Fibroblast of the conjunctiva (primary cell): ENCODE data around the gene RIPK1.
"Not testable (repeated sequence)": the region's sequence is repeated elsewhere in the genome, so short reads cannot be mapped to it uniquely, and the experiment has no call there.

ENCODE experiments used
- DNase-seq: peaks from one replicate; pipeline ENCODE4 v3.0.0-alpha.2; 2010; ENCODE audit warnings: low read depth

RIPK1 gene

DNA sequence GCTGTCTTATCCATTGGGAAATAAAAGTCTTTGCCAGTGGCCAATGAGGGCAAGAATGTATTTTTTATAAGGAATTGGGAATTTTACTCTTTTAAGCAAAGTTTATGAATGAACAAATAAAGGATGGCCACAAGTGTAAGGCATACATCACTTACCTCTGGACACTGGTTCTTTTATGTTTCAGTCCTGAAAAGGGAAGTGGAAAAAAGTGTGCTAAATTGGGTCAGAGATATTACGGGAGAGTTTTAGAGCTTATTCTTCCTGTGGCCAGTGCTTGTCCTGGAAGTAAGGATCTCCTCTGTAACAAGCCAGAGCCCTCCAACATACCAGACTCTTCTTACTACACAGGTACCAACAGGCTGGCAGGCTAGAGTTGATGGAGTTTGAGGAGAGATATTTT lies 22.5 kb upstream of the RIPK1 start:
- no peak for DNase-seq

DNA sequence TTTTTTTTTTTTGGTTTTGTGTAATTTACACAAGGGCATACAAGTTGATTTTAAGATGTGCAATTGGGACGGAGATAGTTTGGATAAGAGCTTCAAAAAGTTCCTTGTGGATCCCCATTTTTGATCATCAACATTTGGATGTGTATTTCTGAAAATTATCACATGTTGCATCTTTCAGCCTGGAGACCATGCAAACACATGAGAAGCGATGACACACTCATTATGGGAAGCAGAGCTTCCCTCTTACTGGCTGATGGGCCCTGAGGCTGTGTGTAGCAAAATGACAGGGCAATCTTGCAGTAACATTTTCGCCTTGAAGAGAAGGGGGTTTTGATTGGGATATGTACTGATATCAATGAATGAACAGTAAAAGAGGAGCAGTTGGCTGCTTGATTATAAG lies 22.0 kb upstream of the RIPK1 start:
- DNase-seq, result no peak

DNA sequence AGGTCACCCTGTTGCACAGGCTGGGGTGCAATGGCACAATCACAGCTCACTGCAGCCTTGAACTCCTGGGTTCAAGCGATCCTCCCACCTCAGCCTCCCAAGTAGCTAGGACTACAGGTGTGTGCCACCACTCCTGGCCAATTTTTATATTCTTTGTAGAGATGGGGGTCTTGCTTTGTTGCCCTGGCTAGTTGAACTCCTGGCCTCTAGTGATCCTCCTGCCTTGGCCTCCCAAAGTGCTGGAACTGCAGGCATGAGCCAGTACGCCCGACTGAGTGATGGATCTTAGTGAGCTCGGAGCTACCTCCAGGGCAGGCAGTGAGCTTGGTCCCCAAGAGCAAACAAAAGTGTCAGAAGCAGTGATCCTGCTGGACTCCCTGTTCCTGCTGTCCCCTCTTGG lies 20.3 kb upstream of the RIPK1 start:
- not testable (repeated sequence) for DNase-seq

DNA sequence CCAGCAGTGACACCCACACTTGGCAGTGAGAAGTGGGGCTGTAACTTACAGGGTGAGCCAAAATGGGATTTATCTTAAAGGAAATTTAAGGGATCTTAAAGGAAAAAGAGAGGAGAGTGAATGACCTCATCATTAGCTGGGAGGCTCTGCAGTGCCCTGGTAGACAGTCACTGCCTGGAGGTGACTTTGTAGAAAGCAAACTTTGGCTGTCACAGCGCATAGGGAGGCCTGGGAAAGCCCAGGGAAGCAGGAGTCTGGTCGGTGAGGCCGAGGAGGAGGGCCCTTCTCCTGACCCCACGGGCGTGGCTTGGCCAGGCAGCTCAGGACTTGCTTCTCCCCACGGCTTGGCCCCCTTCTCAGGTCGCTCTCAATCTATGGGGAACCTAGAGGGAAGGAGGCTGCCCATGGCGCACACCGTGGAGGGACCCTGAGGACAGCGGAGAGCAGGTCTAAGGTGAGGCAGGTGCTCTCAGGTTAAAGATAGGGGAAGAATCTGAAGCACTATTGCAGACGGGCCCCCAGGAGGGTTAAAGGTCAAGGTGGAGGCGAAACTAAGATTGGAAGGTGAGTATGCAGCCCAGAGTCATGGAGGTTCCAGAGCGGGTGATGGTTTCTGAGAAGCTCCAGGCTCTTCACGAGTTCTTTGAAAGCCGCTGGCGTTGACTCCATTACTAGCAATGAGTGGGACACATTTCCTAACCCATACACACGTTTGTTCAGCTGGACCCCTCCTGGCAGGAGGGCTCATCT lies 15.6 kb upstream of the RIPK1 start:
- no peak for DNase-seq

DNA sequence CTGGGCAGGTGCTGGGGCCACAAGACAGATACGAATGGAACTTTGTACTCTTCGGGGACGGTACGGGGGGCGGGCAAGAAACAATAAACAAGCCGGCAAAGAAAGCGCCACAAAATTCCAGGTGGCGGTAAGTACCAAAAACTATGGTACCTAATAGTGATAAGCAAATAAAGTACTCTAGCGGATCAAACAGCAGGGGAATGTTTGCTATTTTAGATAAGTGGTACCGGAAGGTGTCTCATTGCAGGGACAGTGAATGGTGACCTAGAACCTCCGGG lies 15.1 kb upstream of the RIPK1 start:
- DNase-seq, result no peak

DNA sequence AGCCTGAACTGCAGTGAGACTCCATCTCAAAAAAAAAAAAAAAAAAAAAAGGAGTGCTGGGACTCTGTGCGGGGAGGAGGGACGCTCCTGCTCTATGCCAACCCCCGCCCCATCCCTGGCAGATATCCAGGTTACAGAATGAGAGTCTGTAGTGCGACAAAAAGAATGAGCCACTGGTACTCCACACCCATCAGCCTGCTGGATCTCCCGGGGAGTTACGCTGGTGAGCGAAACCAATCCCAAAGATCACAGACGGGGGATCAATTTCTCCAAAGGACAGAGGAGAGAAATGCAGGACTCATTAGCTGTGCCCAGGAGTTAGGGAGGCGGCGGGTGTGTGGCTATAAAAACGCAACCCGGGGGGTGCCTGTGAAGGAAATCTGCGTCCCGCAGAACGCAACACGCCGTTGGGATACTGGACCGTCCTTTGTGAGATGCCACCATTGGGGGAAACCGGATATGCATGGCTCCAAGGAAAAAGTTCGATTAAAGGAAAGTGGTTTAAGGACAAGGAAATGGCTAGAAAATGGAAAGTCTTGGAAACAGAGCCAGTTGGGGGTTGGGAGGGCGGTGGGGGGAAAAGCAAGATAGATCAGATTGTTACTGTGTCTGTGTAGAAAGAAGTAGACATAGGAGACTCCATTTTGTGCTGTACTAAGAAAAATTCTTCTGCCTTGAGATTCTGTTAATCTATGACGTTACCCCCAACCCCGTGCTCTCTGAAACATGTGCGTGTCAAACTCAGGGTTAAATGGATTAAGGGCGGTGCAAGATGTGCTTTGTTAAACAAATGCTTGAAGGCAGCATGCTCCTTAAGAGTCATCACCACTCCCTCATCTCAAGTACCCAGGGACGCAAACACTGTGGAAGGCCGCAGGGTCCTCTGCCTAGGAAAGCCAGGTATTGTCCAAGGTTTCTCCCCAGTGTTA lies 13.8 kb upstream of the RIPK1 start:
- not testable (repeated sequence) for DNase-seq

DNA sequence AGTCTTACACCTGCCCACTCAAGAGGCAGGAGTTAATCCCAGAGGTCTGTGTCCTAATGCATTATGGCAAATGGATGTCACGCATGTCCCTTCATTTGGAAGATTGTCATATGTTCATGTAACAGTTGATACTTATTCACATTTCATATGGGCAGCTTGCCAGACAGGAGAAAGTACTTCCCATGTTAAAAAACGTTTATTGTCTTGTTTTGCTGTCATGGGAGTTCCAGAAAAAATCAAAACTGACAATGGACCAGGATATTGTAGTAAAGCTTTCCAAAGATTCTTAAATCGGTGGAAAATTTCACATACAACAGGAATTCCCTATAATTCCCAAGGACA lies 13.2 kb upstream of the RIPK1 start:
- not testable (repeated sequence) for DNase-seq

DNA sequence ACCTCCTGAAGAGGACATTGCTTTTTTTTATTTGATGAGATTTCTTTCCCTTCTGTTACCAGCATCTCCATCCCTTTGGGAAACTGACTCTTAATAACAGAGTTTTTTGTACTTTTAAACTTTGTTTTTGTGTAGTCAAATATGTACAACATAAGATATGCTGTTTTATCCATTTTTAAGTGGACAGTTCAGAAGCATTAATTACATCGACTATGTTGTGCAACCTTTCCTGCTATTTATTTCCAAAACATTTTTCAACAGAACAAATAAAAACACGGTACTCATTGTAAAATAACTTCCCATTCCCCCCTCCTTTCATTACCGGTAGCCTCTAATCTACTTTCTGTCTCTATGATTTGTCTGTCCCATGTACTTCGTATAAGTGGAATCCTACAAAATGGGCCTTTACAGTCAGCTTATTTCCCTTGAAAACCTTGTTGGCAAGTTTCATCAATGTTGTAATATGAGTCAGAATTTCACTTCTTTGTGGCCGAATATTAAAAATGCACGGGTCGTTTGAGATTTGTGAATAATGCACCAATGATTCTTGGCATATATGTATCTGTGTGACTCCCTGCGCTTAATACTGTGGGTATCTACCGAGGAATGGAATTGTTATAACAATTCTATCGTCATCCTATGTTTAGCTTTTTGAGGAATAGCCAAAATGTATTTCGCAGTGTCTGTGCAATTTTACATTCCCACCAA lies 11.1 kb upstream of the RIPK1 start:
- no peak for DNase-seq

DNA sequence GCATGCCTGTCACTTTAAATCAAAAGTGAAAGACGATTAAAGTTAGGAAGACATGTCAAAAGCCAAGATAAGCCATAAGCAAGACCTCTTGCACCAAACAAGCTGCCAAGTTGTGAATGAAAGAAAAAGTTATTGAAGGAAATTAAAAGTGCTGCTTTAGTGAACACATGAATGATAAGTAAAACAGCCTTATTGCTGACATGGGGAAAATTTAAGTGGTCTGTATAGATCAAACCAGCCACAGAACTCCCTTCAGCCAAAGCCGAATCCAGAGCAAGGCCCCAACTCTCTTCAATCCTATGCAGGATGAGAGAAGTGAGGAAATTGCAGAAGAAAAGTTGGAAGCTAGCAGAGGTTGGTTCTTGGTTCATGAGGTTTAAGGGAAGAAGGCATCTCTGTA lies 9.3 kb upstream of the RIPK1 start:
- no peak for DNase-seq

DNA sequence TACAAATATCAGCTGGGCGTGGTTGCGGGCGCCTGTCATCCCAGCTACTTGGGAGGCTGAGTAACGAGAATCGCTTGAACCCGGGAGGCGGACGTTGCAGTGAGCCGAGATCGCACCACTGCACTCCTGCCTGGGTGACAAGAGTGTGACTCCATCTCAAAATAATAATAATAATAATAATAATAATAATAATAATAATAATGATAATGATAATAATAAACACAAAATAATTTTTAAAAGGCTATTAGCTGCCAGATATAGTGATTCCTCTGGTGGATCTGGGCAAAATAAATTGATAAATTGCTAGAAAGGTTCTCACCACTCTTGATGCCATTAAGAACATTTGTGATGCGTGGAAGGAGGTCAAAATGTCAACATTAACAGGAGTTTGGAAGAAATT lies 8.2 kb upstream of the RIPK1 start:
- DNase-seq, result not testable (repeated sequence)

DNA sequence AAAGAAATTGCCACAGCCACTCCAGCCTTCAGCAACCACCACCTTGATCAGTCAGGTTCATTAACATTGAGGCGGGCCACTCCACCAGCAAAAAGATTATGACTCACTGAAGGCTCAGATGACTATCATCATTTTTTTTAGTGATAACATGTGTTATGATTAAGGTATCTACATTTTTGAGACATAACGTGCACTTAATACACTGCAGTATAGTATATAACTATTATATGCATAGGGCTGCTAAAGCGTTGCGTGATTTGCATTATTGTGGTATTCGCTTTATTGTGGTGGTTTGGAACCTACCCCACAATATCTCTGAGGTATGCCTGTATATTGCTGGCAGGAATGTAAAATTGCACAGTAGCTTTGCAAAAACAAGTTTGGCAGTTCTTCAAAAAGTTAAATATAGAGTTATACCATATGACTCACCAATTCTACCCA lies 6.8 kb upstream of the RIPK1 start:
- no peak for DNase-seq

DNA sequence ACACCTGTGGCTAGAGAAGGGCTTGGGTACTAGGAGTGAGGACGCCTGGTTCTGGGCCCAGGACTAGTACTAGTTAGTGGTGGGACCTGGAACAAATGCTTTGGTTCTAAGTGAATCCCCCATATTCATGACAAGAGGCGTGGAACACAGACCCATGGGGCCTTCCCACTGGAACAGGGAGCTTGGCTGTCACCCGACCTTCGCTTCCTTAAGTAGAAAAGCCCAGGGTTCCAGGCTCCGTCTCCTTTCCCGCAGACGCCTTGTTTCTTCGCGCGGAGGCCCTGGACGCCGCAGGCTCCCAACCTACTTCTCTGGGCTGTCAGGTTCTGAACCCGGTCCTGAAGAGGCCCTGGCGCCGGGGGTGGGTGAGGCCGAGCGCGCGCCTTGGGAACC lies 5.0 kb upstream of the RIPK1 start:
- not testable (repeated sequence) for DNase-seq

DNA sequence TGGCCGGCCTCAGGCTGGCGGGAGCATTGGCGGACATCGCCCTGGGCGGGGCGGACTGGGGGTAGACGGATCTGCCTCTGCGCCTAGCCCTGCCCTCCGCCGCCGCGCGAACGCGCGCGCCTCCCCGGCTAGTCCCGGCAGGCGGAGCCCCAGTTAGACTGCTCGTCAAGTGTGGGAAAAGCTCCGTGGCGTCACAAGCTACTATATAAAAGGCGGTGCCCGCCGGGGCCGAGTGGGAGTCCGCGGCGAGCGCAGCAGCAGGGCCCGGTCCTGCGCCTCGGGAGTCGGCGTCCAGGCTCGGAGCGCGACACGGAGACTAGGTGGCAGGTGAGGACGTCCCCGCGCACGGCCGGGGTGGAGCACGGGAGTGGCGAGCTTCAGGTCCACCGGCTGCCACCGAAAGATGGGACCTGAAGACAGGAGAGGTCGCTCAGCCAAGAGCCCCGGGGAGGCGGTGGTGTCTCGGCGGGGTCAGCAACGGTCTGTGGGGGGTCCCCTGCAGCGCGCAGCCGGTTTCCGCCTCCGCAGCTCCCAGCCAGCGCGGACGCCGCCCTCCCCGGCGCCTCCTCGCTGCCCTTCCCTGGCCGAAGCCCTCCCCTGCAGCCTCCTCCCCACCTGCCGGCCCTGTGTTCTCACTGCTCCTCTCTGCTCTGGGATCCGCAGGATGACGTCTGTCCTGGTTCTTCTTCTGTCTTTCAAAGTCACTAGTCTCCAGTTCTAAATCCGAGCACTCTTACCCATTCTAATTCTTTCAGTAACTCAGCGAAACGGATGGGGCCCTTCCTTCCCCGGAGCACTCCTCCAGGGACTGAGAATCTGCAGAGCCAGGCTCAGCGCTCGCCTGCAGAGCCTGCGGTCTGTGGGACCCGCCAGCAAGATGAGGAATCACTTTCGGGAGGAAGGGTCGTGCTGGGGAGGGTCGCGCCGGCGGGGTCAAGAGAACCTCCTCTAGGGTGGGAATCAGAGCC lies 4.3 kb upstream of the RIPK1 start:
- DNase-seq, result peak; percentile 83

DNA sequence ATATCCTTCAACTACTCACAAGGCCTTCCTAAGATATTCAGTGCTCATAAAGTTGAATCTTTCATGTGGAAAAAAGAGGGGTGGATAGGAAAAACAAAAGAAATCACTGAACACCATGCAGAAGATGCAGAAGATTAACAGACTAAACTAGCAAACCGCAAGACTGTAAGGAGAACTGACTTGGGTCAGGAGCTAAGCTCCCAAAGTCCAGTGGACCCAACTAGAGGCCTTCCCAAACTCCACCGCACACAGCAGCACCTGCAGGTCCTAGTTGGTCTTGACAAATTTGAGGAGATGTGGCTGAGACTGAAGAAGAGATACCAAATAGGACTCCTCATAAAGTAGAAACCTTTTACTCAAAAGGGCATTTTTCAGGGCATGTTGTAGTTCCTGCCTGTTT lies 3.3 kb downstream of the RIPK1 start:
- DNase-seq, result no peak

DNA sequence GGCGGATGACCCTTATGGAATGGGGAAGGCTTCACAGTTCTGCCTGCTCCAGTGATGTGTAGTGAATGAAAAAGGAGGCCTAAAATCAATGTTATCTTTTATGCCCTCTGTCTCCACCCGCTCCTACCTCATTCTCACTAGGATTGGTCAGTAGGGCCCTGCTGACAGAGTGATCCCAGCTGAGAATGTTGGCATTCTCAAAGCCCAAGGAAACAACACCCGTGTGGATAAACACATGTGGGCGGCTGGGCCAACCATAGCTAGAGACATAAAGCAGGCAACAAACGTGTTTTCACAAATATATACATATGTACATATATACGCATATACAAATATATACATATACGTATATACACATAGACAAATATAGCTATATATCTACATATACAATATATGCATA lies 4.5 kb downstream of the RIPK1 start:
- DNase-seq, result no peak

DNA sequence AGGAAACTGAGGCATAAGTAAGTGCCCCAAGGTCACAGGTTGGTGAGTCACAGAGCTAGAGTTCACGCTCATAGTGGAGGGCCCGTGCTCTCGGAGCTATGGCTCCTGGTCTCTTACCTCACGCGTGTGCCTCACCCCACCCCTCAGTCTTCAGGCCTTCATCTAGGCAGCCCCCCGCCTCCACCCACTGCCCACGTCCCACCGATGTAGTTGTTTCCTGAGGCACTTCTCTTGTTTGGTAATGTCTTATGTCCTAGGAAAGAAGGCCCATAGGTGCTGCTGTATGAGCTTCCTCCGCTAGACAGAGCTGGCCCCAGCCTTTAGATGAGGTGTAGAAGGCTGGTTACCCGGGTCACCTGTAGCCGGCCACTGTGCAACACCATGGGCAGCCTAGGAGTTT lies 5.1 kb downstream of the RIPK1 start:
- no peak for DNase-seq

DNA sequence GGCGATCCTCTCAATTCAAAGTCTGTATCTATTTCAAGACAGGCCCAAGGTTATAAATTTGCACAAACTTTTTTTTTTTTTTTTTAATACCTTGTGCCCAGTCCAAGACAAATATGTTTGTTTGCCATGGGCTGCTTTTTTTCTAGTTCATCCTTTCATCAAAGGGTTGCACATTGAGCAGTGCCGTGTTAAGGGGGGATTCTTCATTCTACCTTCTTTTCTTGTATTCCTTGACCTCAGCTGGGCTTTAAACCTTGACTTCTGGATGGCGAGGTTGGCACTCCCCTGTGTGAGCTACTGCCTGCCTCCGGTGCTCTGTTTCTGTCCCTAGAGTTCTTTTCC lies 7.4 kb downstream of the RIPK1 start:
- DNase-seq, result no peak

DNA sequence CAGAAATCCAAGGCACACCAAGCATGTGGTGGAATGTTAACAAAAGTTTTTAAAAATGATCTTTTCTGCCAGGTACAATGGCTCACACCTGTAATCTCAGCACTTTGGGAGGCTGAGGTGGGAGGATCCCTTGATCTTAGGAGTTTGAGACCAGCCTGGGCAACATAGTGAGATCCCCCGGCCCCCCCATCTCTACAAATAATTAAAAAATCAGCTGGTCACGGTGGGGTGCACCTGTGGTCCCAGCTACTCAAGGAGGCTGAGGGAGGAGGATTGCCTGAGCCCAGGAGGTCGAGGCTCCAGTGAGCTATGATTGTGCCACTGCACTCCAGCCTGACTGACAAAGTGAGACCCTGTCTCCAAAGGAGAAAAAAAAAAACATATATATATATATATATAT lies 8.0 kb downstream of the RIPK1 start:
- DNase-seq, result no peak

DNA sequence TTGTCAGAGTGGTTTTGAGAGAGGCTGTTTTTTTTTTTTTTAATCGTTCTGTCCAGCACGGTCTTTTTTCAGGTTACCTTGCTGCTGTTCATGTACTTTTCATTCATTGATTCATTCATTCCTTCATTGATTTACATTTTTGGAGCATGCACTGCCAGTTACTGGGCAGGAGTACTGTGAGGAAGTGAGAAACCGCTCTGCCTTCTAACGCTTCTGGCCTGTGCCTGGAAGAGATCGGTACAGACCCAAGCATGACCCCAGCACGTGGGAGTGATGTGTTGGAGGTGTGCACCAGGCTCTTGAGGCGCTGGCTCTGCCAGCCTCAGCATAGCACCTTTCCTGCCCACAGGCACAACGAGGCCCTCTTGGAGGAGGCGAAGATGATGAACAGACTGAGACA lies 9.1 kb downstream of the RIPK1 start:
- DNase-seq, result no peak

DNA sequence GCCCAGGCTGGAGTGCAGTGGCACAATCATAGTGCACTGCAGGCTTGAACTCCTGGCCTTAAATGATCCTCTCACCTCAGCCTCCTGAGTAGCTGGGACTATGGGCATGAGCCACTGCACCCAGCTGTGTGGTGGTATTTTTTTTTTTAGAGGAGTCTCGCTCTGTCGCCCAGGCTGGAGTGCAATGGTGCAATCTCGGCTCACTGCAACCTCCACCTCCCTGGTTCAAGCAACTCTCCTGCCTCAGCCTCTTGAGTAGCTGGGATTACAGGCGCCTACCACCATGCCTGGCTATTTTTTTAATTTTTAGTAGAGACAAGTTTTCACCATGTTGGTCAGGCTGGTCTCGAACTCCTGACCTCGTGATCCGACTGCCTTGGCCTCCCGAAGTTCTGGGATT lies 10.7 kb downstream of the RIPK1 start:
- DNase-seq, result not testable (repeated sequence)

DNA sequence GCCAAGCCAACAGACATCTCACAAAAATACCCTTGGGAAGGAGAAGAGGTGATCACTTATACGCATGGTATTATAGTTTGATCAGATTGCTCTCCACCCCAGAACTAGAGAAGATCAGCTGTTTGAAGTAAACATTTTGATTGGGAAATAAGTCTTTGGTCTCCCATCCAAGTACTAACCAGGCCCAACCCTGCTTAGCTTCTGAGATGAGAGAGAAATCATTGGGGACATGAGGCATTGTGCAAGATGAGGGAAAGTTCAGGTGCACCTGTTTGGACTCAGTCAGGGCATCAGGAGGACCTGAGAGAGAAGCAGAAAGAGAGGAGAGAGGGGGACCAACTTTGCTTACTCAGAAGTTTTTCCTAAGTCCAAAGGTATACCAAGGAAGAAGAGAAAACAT lies 11.4 kb downstream of the RIPK1 start:
- no peak for DNase-seq

DNA sequence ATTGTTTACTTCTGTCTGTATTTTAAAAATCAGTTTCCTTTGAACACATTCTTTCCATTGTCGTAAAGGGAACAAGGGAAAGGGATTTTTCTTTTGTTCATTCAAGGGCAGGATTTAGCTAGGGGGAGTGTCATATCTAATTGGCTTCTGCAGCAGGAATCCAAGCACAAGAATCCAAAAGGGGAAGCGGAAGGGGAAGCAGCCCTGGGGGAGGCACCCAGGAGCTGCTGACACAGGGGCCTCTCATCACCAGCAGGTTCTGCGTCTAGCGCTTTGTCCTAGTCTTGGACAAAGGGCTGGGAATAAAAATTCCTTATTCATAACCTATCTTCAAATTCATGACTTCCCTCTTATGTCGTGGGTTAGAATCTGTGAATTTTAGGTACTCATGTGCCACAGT lies 13.7 kb downstream of the RIPK1 start:
- DNase-seq, result no peak
